ENCODE results near the gene KANK2.

DNA sequence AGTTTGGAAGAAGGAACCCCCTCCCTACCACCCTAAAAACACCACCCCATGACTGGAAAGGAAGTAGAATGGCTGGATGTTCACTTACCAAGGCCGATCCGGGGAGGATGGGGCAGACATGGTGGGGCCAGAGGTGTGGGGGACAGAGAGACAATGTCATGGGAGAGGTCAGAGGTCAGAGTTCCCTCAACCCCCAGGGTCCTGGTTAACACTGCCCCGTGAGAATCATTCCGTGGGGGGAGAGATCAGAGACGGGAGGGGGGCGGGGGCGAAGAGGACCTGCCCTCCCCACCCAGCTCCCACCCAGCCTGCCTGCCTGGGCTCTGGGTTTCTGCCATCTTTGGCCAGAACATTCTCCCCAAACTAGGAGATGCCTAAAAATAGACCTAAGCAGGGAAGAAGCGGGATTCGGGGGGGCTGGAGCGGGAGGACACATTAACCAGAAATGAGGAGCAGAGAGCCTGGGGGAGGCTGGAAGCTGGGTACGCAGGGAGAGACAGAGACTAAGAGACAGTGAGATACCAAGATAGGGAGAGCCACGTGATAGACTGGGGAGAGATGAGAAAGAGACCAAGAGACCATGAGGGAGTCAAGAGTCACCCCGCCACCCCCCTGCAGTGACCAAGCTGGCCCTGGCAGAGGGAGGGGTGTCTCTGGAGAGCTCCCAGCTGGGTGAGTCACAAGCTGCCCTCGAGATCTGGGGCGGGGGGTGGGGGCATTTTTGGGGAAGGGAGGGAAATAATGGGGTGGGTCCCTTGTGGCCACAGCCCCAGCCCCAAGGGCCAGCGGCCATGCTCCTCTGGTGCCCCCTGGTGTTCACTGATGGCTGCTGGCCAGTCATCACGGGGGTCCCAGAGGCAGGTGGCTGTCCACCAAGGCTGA lies 6.1 kb upstream of the KANK2 start:
- TF ChIP-seq, protein P1, sequence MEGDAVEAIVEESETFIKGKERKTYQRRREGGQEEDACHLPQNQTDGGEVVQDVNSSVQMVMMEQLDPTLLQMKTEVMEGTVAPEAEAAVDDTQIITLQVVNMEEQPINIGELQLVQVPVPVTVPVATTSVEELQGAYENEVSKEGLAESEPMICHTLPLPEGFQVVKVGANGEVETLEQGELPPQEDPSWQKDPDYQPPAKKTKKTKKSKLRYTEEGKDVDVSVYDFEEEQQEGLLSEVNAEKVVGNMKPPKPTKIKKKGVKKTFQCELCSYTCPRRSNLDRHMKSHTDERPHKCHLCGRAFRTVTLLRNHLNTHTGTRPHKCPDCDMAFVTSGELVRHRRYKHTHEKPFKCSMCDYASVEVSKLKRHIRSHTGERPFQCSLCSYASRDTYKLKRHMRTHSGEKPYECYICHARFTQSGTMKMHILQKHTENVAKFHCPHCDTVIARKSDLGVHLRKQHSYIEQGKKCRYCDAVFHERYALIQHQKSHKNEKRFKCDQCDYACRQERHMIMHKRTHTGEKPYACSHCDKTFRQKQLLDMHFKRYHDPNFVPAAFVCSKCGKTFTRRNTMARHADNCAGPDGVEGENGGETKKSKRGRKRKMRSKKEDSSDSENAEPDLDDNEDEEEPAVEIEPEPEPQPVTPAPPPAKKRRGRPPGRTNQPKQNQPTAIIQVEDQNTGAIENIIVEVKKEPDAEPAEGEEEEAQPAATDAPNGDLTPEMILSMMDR (IDR thresholded peaks at IDR 0.05), result peak; percentile 80
- no peak for TF ChIP-seq ZFX (IDR thresholded peaks at IDR 0.05; ENCODE audit: borderline replicate concordance)

All from 22Rv1 (cell line).